Measurements from ENCODE around the gene ATOSB.

The ATOSB gene

DNA sequence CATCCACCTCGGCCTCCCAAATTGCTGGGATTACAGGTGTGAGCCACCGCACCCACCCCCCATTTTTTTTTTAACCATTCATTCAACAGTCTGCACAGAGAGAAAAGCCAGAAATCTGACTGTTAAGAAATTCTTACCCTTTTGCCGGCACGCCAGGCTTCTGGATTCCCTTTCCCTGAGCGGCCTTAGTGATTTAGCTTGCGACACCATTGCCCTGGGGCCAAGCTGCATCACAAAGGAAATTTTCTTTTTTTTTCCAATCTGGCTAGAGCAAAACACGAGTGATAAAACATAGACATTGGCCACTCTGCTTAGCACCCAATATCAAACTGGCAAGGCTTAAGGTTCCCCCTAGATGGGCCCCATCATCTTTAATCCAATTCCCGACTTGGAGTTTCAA is 21.2 kb upstream of the ATOSB start:
- H3K18ac ChIP-seq (ENCODE audit: low read length), result no peak overlapping the region
- H3K4me1 ChIP-seq (ENCODE audit: control insufficient read depth in 2 of 2, insufficient read depth in 1 of 2, low read depth in 1 of 2, low read length in 2 of 2), result no peaks in the 10 kb centered on the region
- H3K27ac ChIP-seq (replicated peaks; ENCODE audit: low read length), result no peak overlapping the region
- H4K91ac ChIP-seq (ENCODE audit: low read depth, low read length, poor library complexity), result no peak overlapping the region
- H3K4me3 ChIP-seq (ENCODE audit: low read length in 2 of 2), result no peak overlapping the region
- no peak overlapping the region for H4K8ac ChIP-seq (ENCODE audit: low read depth, low read length)
- no peaks in the 10 kb centered on the region for H3K36me3 ChIP-seq (replicated peaks in 1 of 2; ENCODE audit: control insufficient read depth in 2 of 2, insufficient read depth in 2 of 2, low read length in 2 of 2)
- H2AFZ ChIP-seq (ENCODE audit: low read length), result peak overlapping the region; percentile 59
- H3K9me3 ChIP-seq (replicated peaks in 1 of 2; ENCODE audit: control insufficient read depth in 2 of 2, insufficient read depth in 1 of 2, low read depth in 1 of 2, low read length in 2 of 2), result peaks cover 7 to 19% of the 10 kb centered on the region in 2 donors
- no peak overlapping the region for H3K4me2 ChIP-seq (ENCODE audit: insufficient read depth, low read length, poor library complexity, severe bottlenecking)
- no peaks in the 10 kb centered on the region for H3K27me3 ChIP-seq (ENCODE audit: control insufficient read depth in 3 of 3, insufficient read depth in 3 of 3, low read depth in 1 of 3, low read length in 3 of 3)
- H3K14ac ChIP-seq (ENCODE audit: low read length), result no peak overlapping the region
- H2BK12ac ChIP-seq (ENCODE audit: low read length), result no peak overlapping the region
- no peak overlapping the region for H2BK120ac ChIP-seq (ENCODE audit: low read depth, low read length)
- H3K23ac ChIP-seq (ENCODE audit: low read depth, low read length, poor library complexity), result no peak overlapping the region
- DNase-seq (ENCODE audit: low spot score), result no peak
- no peak overlapping the region for H3K4ac ChIP-seq (ENCODE audit: low read length)
- no peak overlapping the region for H2BK15ac ChIP-seq (ENCODE audit: low read length)
- no peak overlapping the region for H2AK5ac ChIP-seq (ENCODE audit: low read depth, low read length)
- no CpG with 5 or more reads among the region's 8 CpGs for WGBS, 2 donors (ENCODE audit: extremely low coverage in 2 of 2, insufficient read length in 2 of 2, insufficient replicate concordance in 1 of 2)
- no peak overlapping the region for H2BK5ac ChIP-seq (ENCODE audit: low read length)
- no peak overlapping the region for H3K9ac ChIP-seq (ENCODE audit: low read depth, low read length, poor library complexity)
- peaks cover 1% of the 10 kb centered on the region for H3K79me1 ChIP-seq (ENCODE audit: low read depth, low read length)

DNA sequence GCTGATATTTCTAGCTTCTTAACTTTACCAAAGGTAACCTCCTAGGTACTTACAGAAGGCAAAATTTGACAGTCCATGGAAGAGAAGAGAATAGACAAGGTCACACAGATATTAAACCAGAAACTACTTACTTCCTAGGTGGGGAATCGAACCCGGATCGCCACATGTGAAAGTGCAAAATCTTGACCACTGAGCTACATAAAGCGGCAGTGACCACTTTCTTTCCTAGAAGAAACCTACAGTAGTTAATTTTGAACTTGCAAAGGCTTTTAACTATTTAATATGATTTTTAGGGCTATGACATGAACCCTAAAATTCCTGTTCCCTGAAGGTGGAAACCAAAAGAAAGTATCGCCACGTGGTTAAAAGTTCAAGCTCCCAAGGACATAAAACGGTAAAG is 20.3 kb upstream of the ATOSB start:
- H4K91ac ChIP-seq (ENCODE audit: low read depth, low read length, poor library complexity), result no peak overlapping the region
- no peak overlapping the region for H3K23ac ChIP-seq (ENCODE audit: low read depth, low read length, poor library complexity)
- WGBS, 2 donors (ENCODE audit: extremely low coverage in 2 of 2, insufficient read length in 2 of 2, insufficient replicate concordance in 1 of 2), result no CpG with 5 or more reads among the region's 7 CpGs

DNA sequence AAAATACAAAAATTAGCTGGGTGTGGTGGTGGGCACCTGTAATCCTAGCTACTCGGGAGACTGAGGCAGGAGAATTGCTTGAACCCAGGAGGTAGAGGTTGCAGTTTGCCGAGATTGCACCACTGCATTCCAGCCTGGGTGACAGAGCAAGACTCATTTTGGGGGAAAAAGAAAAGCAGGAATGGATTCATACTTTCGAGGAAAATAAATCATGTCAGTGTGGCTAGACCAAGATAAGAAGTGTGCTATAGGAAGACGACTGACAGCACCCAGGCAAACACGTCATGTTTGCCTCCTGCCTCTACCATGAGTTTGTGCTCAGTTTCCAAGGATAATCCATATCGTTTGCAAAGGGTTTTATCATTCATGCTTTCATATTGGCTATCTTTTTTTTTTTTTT is 19.3 kb upstream of the ATOSB start:
- DNase-seq (ENCODE audit: low spot score), result no peak
- Histone ChIP-seq H3K27ac (replicated peaks; ENCODE audit: low read length) (no peak overlapping the region), H3K36me3 (replicated peaks in 1 of 2; ENCODE audit: control insufficient read depth in 2 of 2, insufficient read depth in 2 of 2, low read length in 2 of 2) (no peaks in the 10 kb centered on the region), H2BK12ac (ENCODE audit: low read length) (no peak overlapping the region), H2BK120ac (ENCODE audit: low read depth, low read length) (no peak overlapping the region), H3K14ac (ENCODE audit: low read length) (no peak overlapping the region), H3K4me3 (ENCODE audit: low read length in 2 of 2) (no peak overlapping the region), H3K4ac (ENCODE audit: low read length) (no peak overlapping the region), H3K18ac (ENCODE audit: low read length) (no peak overlapping the region), H2BK15ac (ENCODE audit: low read length) (no peak overlapping the region), H3K79me1 (ENCODE audit: low read depth, low read length) (peaks cover 1% of the 10 kb centered on the region), H2BK5ac (ENCODE audit: low read length) (no peak overlapping the region), H3K27me3 (ENCODE audit: control insufficient read depth in 3 of 3, insufficient read depth in 3 of 3, low read depth in 1 of 3, low read length in 3 of 3) (no peaks in the 10 kb centered on the region), H4K91ac (ENCODE audit: low read depth, low read length, poor library complexity) (no peak overlapping the region), H3K4me1 (ENCODE audit: control insufficient read depth in 2 of 2, insufficient read depth in 1 of 2, low read depth in 1 of 2, low read length in 2 of 2) (no peaks in the 10 kb centered on the region), H2AFZ (ENCODE audit: low read length) (no peak overlapping the region), H4K8ac (ENCODE audit: low read depth, low read length) (no peak overlapping the region), H2AK5ac (ENCODE audit: low read depth, low read length) (no peak overlapping the region), H3K9me3 (replicated peaks in 1 of 2; ENCODE audit: control insufficient read depth in 2 of 2, insufficient read depth in 1 of 2, low read depth in 1 of 2, low read length in 2 of 2) (peaks cover 0 to 7% of the 10 kb centered on the region in 2 donors), H3K4me2 (ENCODE audit: insufficient read depth, low read length, poor library complexity, severe bottlenecking) (no peak overlapping the region), H3K9ac (ENCODE audit: low read depth, low read length, poor library complexity) (no peak overlapping the region), H3K23ac (ENCODE audit: low read depth, low read length, poor library complexity) (no peak overlapping the region)
- no CpG with 5 or more reads among the region's 6 CpGs for WGBS, 2 donors (ENCODE audit: extremely low coverage in 2 of 2, insufficient read length in 2 of 2, insufficient replicate concordance in 1 of 2)

More for the DNA sequence above, 20.3 kb upstream of the ATOSB start:
- Histone ChIP-seq H3K36me3 (replicated peaks in 1 of 2; ENCODE audit: control insufficient read depth in 2 of 2, insufficient read depth in 2 of 2, low read length in 2 of 2) (no peaks in the 10 kb centered on the region), H3K27me3 (ENCODE audit: control insufficient read depth in 3 of 3, insufficient read depth in 3 of 3, low read depth in 1 of 3, low read length in 3 of 3) (no peaks in the 10 kb centered on the region), H3K27ac (replicated peaks; ENCODE audit: low read length) (no peak overlapping the region), H3K4me2 (ENCODE audit: insufficient read depth, low read length, poor library complexity, severe bottlenecking) (no peak overlapping the region), H2BK15ac (ENCODE audit: low read length) (no peak overlapping the region), H2BK120ac (ENCODE audit: low read depth, low read length) (no peak overlapping the region), H3K4me1 (ENCODE audit: control insufficient read depth in 2 of 2, insufficient read depth in 1 of 2, low read depth in 1 of 2, low read length in 2 of 2) (no peaks in the 10 kb centered on the region), H3K9me3 (replicated peaks in 1 of 2; ENCODE audit: control insufficient read depth in 2 of 2, insufficient read depth in 1 of 2, low read depth in 1 of 2, low read length in 2 of 2) (peaks cover 0 to 10% of the 10 kb centered on the region in 2 donors), H2AFZ (ENCODE audit: low read length) (no peak overlapping the region), H3K79me1 (ENCODE audit: low read depth, low read length) (peaks cover 1% of the 10 kb centered on the region), H4K8ac (ENCODE audit: low read depth, low read length) (no peak overlapping the region), H2AK5ac (ENCODE audit: low read depth, low read length) (no peak overlapping the region), H3K4me3 (ENCODE audit: low read length in 2 of 2) (no peak overlapping the region), H2BK5ac (ENCODE audit: low read length) (no peak overlapping the region), H3K18ac (ENCODE audit: low read length) (no peak overlapping the region), H2BK12ac (ENCODE audit: low read length) (no peak overlapping the region), H3K9ac (ENCODE audit: low read depth, low read length, poor library complexity) (no peak overlapping the region), H3K14ac (ENCODE audit: low read length) (no peak overlapping the region), H3K4ac (ENCODE audit: low read length) (no peak overlapping the region)
- no peak for DNase-seq (ENCODE audit: low spot score)

GRCh38 chr9:35116898-35117551 is 1.4 kb upstream of the ATOSB start:
- no peak overlapping the region for H3K27ac ChIP-seq (replicated peaks; ENCODE audit: low read length)
- no peak overlapping the region for H3K4ac ChIP-seq (ENCODE audit: low read length)
- no CpG with 5 or more reads among the region's 30 CpGs for WGBS, 2 donors (ENCODE audit: extremely low coverage in 2 of 2, insufficient read length in 2 of 2, insufficient replicate concordance in 1 of 2)

More at GRCh38 chr9:35116898-35117551, 1.4 kb upstream of the ATOSB start:
- Histone ChIP-seq H4K8ac (ENCODE audit: low read depth, low read length) (no peak overlapping the region), H2BK12ac (ENCODE audit: low read length) (no peak overlapping the region), H2AFZ (ENCODE audit: low read length) (peak overlapping the region; percentile 81), H3K4me3 (ENCODE audit: low read length in 2 of 2) (peak overlapping the region in 1 of 2 donors; percentile 42), H3K4me2 (ENCODE audit: insufficient read depth, low read length, poor library complexity, severe bottlenecking) (peak overlapping the region; percentile 92), H2AK5ac (ENCODE audit: low read depth, low read length) (no peak overlapping the region), H2BK120ac (ENCODE audit: low read depth, low read length) (no peak overlapping the region), H4K91ac (ENCODE audit: low read depth, low read length, poor library complexity) (no peak overlapping the region), H3K9me3 (replicated peaks in 1 of 2; ENCODE audit: control insufficient read depth in 2 of 2, insufficient read depth in 1 of 2, low read depth in 1 of 2, low read length in 2 of 2) (no peaks in the 10 kb centered on the region), H3K23ac (ENCODE audit: low read depth, low read length, poor library complexity) (no peak overlapping the region), H3K4me1 (ENCODE audit: control insufficient read depth in 2 of 2, insufficient read depth in 1 of 2, low read depth in 1 of 2, low read length in 2 of 2) (peaks cover 18 to 19% of the 10 kb centered on the region in 2 donors), H3K9ac (ENCODE audit: low read depth, low read length, poor library complexity) (no peak overlapping the region), H2BK15ac (ENCODE audit: low read length) (no peak overlapping the region), H3K14ac (ENCODE audit: low read length) (no peak overlapping the region), H2BK5ac (ENCODE audit: low read length) (no peak overlapping the region), H3K27me3 (ENCODE audit: control insufficient read depth in 3 of 3, insufficient read depth in 3 of 3, low read depth in 1 of 3, low read length in 3 of 3) (peaks cover 0 to 3% (median 0%) of the 10 kb centered on the region in 3 experiments), H3K18ac (ENCODE audit: low read length) (no peak overlapping the region), H3K79me1 (ENCODE audit: low read depth, low read length) (peaks cover 3% of the 10 kb centered on the region), H3K36me3 (replicated peaks in 1 of 2; ENCODE audit: control insufficient read depth in 2 of 2, insufficient read depth in 2 of 2, low read length in 2 of 2) (no peaks in the 10 kb centered on the region)
- peak; percentile 91 for DNase-seq (ENCODE audit: low spot score)

Measured in neuronal stem cell (in vitro differentiated cells).